Measurements from ENCODE around the gene CPZ.

Gene CPZ

DNA sequence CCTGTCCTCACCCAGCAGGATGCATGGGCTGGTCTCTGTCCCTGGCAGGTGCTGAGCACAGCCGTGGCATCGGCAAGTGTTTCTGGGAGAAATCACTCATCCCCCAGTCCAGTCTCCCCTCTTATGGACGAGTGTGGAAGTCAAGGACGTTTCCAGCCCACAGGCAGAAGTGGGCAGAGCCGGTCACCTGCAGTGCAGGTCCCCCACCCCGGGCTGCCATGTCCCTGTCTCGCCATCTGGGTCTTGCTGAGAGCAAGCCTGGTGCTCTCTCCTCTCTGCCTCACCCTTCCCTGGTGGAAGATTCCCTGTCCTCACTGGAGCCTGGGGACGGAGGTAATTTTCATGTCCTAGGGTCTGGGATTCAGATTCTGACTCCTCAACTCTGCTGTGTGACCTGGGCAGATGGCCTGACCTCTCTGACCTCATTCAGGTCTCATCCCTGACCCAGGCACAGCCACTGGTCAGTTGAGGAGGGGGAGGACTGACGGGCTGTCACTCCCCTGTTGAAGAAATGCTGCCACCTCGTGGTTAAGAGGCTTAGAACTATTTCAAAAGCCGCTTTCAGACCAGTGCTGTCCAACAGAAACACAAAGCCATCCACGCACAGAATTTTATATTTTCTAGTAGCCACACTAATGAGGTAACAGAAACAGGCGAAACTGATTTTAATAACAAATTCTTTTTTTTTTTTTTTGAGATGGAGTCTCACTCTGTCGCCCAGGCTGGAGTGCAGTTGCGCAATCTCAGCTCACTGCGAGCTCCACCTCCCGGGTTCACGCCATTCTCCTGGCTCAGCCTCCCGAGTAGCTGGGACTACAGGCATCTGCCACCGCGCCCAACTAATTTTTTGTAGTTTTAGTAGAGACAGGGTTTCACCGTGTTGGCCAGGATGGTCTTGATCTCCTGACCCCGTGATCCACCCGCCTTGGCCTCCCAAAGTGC lies 1.8 kb downstream of the CPZ start:
- H3K9me3 Mint-ChIP-seq = no peaks in the 10 kb centered on the region
- no peak for ATAC-seq
- H3K4me1 Mint-ChIP-seq = peaks cover 7% of the 10 kb centered on the region
- no peak overlapping the region for H3K4me3 Mint-ChIP-seq
- H3K27ac Mint-ChIP-seq = no peak overlapping the region
- H3K36me3 Mint-ChIP-seq = no peaks in the 10 kb centered on the region
- H3K27me3 Mint-ChIP-seq = peaks cover 52% of the 10 kb centered on the region

DNA sequence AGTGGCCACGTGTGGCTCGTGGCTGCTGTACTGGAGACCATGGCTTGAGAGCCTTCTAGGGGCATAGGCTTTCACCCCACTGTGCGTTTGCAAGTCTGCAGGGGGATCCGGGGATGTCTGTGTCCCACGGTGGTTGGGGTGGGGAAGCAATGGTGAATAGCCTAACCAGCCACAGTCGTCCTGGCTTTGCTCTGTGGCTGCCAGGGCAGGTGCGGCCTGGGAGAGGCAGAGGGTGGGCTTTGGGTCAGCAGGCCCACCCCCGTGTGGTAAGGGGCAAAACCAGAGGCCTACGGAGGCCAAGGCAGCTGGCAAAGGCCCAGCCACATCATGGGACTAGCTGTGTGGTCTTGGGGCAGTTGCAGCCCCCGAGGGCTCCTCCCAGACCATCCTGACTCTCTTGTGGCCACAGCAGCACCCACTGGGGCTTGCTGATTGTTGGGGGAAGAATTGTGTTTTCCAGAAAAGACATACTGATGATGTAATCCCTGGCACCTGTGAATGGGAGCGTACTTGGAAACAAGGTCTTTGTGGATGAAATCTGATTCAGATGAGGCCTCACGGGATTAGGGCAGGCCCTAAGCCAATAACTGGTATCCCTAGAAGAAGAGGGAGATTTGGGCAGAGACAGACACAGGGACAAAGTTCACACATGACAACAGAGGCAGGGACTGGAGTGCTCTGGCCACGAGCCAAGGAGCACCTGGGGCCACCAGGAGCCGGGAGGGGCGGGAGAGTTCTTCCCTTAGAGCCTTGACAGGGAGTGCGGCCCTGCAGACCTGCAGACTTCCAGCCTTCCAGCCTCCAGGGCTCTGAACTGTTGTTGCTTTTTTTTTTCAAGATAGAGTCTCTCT lies 2.9 kb downstream of the CPZ start:
- Mint-ChIP-seq H3K36me3 (no peaks in the 10 kb centered on the region), H3K4me1 (peaks cover 7% of the 10 kb centered on the region), H3K27ac (no peak overlapping the region), H3K27me3 (peaks cover 47% of the 10 kb centered on the region), H3K4me3 (no peak overlapping the region), H3K9me3 (no peaks in the 10 kb centered on the region)
- ATAC-seq = no peak

DNA sequence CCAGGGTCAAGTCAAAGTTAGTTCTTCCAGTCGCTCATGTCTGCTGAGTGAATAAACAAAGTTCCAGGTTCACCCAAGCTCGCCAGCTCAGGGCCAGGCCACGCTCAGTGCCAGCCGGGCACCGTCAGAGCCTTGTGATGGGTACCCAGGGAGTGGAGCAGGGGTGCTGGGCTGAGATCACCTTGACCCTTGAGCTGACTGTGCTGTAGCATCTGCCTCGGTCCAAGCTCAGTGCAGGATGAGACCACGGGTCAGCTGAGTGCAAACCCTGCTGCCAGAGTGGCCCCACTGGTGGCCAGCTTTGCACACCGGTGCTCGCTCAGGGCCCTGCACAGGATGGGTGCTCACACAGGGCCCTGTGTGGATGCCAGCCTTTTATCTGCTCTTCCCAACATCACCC lies 4.3 kb downstream of the CPZ start:
- no peak for ATAC-seq
- Mint-ChIP-seq H3K27me3 (peaks cover 35% of the 10 kb centered on the region), H3K36me3 (no peaks in the 10 kb centered on the region), H3K27ac (no peak overlapping the region), H3K9me3 (no peaks in the 10 kb centered on the region), H3K4me3 (no peak overlapping the region), H3K4me1 (peaks cover 7% of the 10 kb centered on the region)

DNA sequence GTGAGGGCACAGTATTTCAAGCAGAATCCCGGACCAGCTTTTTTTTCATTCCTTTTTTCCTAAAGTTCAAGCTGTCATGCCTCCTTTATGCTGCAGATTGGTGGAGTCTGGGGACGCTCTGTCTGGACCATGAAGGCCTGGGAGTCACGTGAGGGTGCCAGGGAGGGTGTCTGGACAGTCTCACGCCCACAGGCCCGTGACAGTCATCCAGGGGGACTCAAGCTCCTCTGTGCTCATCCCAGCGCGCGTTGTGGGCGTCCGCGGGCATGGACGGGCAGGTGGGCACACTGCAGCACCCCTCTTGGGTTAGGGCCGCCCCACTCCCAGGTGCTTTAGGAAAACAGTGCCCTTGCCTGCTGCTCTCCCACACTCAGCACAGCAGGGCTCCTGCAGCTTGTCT lies 4.8 kb downstream of the CPZ start:
- Mint-ChIP-seq H3K9me3 (no peaks in the 10 kb centered on the region), H3K36me3 (no peaks in the 10 kb centered on the region), H3K27me3 (peaks cover 35% of the 10 kb centered on the region), H3K27ac (no peak overlapping the region), H3K4me1 (peaks cover 7% of the 10 kb centered on the region), H3K4me3 (no peak overlapping the region)
- ATAC-seq = no peak

DNA sequence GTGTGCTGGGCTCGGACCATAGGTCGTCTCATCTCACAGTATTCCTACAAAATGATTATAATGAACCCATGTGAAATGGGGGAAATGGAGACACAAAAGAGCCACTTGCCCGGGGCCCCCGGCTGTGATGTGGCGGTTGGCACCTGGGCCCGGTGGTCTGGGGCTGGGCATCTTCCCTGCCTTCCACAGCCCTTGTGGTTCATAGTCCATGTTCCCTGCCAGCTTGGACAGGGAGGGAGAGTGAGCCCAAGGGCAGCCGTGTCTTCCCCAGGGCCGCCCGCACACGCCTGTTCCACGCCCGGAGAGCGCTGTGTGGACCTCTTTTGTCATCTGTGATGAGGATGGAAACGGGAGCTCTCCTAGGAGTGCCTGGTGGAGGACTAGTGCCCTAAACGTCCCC lies 5.2 kb downstream of the CPZ start:
- Mint-ChIP-seq H3K4me3 (no peak overlapping the region), H3K9me3 (no peaks in the 10 kb centered on the region), H3K27ac (no peak overlapping the region), H3K36me3 (no peaks in the 10 kb centered on the region), H3K27me3 (peaks cover 33% of the 10 kb centered on the region), H3K4me1 (peaks cover 7% of the 10 kb centered on the region)
- ATAC-seq = no peak

DNA sequence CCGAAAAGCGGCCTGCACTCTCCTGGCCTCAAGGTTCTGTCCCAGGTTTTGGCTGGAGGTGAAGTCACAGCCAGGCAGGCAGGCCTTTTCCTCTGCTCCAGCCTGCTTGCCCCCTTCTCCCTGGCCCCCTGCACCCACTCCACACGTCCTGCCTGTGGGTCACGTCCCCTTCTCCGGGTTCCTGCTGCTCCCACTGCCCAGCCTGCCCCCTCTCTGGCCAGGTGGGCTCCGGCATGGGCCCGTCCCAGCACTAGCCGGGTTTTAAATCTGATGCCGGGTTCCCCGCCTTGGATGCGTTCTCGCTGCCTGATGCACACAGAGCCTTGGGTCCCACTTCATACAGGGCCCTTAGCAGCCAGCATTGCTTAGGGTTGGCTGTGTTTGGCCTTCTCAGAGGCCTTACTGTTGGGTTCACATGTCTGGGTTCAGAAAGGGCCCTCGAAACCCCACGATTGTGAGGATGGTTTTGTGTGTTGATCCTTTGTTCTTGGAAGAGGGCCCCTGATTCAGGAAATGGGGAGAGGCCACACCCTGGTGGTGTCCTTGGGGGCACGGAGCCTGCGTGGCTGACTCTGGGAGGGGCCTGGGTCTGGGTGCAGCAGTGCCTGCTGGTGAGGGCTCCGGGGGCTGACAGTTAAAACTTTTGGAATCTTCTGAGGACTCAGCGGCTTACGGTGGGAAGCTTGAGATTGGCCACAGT lies 6.0 kb downstream of the CPZ start:
- Mint-ChIP-seq H3K27me3 (peaks cover 26% of the 10 kb centered on the region), H3K4me1 (peaks cover 7% of the 10 kb centered on the region), H3K36me3 (no peaks in the 10 kb centered on the region), H3K4me3 (no peak overlapping the region), H3K27ac (no peak overlapping the region), H3K9me3 (no peaks in the 10 kb centered on the region)
- no peak for ATAC-seq

DNA sequence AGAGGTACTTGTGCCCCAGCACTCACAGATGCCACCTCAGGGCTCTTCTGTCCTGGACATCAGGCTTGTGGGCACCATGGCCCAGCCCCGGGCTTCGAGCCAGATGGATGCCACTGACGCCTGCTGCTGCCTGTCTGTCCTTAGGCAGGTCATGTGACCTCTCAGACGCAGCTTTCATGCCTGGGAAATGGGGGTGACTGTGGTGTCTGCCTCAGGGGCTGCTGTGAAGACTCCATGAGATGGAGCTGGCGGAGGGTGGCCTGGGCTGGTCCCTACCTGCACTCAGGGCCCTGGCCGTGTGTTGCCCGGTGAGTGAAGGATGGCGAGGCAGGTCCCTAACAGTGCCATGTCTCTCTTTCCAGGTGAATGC lies 6.5 kb downstream of the CPZ start:
- H3K27me3 Mint-ChIP-seq = peaks cover 20% of the 10 kb centered on the region
- no peaks in the 10 kb centered on the region for H3K36me3 Mint-ChIP-seq
- no peak for ATAC-seq
- no peak overlapping the region for H3K27ac Mint-ChIP-seq
- H3K9me3 Mint-ChIP-seq = no peaks in the 10 kb centered on the region
- H3K4me3 Mint-ChIP-seq = no peak overlapping the region
- peaks cover 5% of the 10 kb centered on the region for H3K4me1 Mint-ChIP-seq

DNA sequence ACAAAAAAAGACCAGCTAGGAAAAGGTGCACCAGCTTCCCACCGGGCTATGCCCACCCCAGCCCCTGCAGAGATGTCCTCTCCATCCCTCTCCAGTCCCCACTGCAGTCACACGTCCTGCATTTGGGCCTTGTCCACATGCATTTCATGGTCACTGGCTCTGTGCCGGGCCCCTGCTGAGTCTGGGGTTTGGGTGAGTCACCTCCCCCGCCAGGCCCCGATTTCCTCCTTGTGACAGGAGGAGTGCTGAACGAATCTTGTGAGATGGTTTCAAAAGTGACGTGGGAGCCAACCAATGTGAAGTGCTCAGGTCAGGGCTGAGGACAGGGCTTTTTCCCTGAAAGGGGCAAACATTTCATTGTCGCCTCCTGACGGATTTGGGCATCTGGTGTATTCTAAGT lies 7.1 kb downstream of the CPZ start:
- peaks cover 15% of the 10 kb centered on the region for H3K27me3 Mint-ChIP-seq
- H3K4me1 Mint-ChIP-seq = no peaks in the 10 kb centered on the region
- no peak overlapping the region for H3K4me3 Mint-ChIP-seq
- H3K27ac Mint-ChIP-seq = no peak overlapping the region
- no peaks in the 10 kb centered on the region for H3K9me3 Mint-ChIP-seq
- H3K36me3 Mint-ChIP-seq = no peaks in the 10 kb centered on the region
- no peak for ATAC-seq

DNA sequence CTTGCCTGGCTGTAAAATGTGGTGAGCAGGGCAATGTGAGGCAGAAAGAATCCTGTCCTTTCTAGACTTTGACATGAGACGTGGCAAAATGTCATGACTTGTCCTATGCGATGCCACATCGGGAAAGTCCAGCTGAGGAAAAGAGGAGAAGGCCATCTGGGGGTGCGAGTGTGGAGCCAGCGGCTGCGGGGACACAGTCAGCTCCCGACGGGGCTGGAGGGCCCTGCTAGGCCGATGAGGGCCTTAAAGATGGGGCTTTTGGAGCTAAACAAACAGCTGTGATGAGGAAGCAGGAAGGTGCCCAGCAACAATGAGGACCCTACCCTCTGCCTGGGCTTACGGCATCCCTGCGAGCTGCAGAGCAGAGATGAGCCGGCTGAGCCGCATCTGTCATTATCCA lies 7.7 kb downstream of the CPZ start:
- Mint-ChIP-seq H3K27ac (no peak overlapping the region), H3K4me1 (no peaks in the 10 kb centered on the region), H3K27me3 (peaks cover 13% of the 10 kb centered on the region), H3K9me3 (no peaks in the 10 kb centered on the region), H3K36me3 (no peaks in the 10 kb centered on the region), H3K4me3 (no peak overlapping the region)
- ATAC-seq = no peak

DNA sequence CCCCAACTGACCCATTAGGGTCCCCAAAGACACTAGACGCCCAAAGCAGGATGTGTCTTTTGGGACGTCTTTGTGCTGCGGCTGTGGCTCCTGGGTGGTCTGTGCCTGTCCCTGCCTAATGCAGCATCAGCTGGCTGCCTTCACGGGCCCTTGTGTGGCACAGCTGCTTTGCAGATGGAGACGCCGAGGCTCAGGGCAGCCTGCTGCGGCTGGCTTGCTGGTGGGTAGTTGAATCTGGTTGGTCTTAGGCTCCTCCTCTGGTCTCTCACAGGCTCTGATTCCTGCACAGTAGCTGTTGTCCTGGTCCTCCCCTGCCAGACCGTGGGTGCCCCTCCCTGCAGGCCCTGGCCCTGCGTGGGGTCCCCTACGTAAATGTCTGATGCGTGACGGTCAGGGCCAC lies 8.1 kb downstream of the CPZ start:
- Mint-ChIP-seq H3K9me3 (no peaks in the 10 kb centered on the region), H3K4me3 (no peak overlapping the region), H3K4me1 (no peaks in the 10 kb centered on the region), H3K36me3 (no peaks in the 10 kb centered on the region), H3K27me3 (peaks cover 13% of the 10 kb centered on the region), H3K27ac (no peak overlapping the region)
- ATAC-seq = no peak

DNA sequence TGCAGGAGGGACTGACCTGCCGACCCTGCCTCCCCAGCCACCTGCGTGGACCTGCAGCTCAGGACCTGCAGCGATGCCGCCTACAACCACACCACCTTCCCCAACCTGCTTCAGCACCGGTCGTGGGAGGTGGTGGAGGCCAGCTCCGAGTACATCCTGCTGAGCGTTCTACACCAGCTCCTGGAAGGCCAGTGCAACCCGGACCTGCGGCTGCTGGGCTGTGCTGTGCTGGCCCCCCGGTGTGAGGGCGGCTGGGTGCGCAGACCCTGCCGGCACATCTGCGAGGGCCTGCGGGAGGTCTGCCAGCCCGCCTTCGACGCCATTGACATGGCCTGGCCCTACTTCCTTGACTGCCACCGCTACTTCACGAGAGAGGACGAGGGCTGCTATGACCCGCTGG lies 8.5 kb downstream of the CPZ start:
- Mint-ChIP-seq H3K36me3 (no peaks in the 10 kb centered on the region), H3K27ac (no peak overlapping the region), H3K27me3 (peaks cover 13% of the 10 kb centered on the region), H3K4me1 (no peaks in the 10 kb centered on the region), H3K9me3 (no peaks in the 10 kb centered on the region), H3K4me3 (no peak overlapping the region)
- no peak for ATAC-seq

DNA sequence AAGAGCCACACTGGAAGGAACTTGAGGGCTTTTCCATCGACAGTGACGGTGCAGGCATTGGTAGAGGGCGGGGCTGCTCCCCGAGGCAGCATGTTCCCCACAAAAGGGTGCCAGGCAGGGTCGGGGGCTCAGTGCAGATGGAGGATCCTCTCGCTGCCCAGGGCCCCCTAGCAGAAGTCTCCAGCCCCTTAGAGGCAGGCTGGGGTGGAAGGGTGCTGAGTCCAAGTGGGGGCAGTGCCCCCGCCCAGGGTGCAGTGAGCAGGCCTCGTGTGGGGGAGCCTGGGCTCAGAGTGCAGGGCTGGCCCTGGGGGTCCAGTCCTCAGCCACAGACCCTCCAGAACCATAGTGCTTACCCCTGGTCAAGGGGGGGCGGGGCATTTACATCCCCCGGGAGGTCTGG lies 9.0 kb downstream of the CPZ start:
- Mint-ChIP-seq H3K27ac (no peak overlapping the region), H3K4me1 (no peaks in the 10 kb centered on the region), H3K4me3 (no peak overlapping the region), H3K27me3 (peaks cover 13% of the 10 kb centered on the region), H3K9me3 (no peaks in the 10 kb centered on the region), H3K36me3 (no peaks in the 10 kb centered on the region)
- no peak for ATAC-seq

DNA sequence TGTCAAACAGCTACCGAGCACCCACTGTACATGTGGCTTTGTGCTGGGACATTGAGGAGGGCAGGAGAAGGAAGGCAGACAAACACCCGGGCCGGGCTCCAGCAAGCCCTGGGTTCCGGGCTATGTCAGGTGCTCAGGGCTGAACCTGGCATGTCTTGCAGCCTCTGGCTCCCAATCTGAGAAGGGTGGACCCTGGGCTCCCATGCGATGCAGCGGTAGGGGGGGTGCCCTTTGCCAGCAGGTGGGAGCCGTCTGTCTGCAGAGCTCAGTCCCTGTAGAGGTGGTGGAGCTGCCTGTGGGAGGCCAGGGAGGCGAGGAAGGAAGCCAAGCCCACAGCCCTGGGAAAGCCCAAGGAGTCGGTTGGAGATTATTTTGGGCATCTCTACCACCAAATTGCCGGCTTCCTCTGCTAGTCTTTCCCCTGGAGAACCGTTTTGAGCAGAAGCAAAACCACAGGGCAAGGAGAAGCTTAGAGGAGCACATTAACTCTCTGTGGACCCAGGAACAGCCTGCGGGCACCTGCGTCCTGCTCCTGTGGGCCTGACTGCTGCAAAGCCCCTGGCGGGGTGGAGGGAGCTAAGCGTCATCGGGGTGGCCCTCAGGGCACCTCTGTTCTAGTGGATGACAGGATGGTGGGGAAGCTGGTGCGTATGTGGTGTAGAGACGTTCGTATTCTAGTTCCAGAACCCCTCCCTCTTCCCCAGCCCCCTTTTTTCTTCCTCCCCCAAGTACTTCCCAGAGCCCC lies 10.3 kb downstream of the CPZ start:
- no peak overlapping the region for H3K4me3 Mint-ChIP-seq
- no peaks in the 10 kb centered on the region for H3K4me1 Mint-ChIP-seq
- H3K9me3 Mint-ChIP-seq = no peaks in the 10 kb centered on the region
- no peak for ATAC-seq
- H3K27me3 Mint-ChIP-seq = peaks cover 13% of the 10 kb centered on the region
- H3K27ac Mint-ChIP-seq = no peak overlapping the region
- no peaks in the 10 kb centered on the region for H3K36me3 Mint-ChIP-seq

DNA sequence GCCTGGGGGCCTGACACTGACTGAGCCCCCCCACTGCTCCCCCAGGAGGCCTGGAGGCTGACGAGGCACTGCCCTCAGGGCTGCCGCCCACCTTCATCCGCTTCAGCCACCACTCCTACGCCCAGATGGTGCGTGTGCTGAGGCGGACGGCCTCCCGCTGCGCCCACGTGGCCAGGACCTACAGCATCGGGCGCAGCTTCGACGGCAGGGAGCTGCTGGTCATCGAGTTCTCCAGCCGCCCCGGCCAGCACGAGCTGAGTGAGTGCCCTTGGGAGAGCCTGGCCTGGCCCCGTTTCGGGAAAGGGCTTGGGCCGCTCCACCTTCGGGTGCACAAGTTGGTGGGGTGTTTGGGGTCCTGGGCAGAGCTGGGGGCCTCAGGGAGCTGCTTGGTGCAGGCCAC lies 11.4 kb downstream of the CPZ start:
- H3K27ac Mint-ChIP-seq = no peak overlapping the region
- H3K36me3 Mint-ChIP-seq = no peaks in the 10 kb centered on the region
- peaks cover 1% of the 10 kb centered on the region for H3K9me3 Mint-ChIP-seq
- peaks cover 9% of the 10 kb centered on the region for H3K27me3 Mint-ChIP-seq
- ATAC-seq = no peak
- H3K4me3 Mint-ChIP-seq = no peak overlapping the region
- no peaks in the 10 kb centered on the region for H3K4me1 Mint-ChIP-seq

DNA sequence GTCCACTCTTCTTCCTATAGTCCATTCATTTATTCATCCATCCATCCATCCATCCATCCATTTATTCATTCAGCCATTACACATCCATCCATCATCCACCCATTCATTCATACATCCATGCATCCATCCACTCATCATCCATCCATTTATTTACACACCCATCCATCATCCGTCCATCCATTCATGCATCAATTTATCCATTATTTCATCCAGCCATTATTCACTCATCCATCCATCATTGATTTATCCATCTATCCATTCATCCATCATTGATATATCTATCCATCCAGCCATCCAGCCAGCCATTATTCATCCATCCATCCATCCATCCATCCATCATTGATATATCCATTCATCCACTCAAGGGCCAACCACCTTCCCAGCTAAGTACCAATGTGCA lies 12.7 kb downstream of the CPZ start:
- Mint-ChIP-seq H3K4me3 (no peak overlapping the region), H3K9me3 (peaks cover 4% of the 10 kb centered on the region), H3K27me3 (peaks cover 10% of the 10 kb centered on the region), H3K4me1 (no peaks in the 10 kb centered on the region), H3K27ac (no peak overlapping the region), H3K36me3 (no peaks in the 10 kb centered on the region)
- no peak for ATAC-seq
